SJSA1 (cell line): Measurements from ENCODE around the gene HACL1. TPM values are rescaled to one million over a fixed set of nuclear protein-coding genes. Genes with fewer than 3 reads are reported as not detected.
A peak's percentile ranks its signal among the peaks of the same experiment; 100 is the strongest.

Source experiments
- DNase-seq, 2 experiments: peaks; one replicate each; pipeline ENCODE4 v3.0.0-alpha.2; 2015 to 2020; ENCODE audit warnings: low spot score in 2 of 2, low read depth in 1 of 2
- H3K27ac ChIP-seq: fragments of 250-450 bp; sonication (Bioruptor Pico); 2 replicates; pipeline ENCODE4 v1.5.1; 2020; ENCODE audit warnings: mild to moderate bottlenecking, moderate library complexity
- H3K27me3 ChIP-seq: fragments of 250-450 bp; sonication (Bioruptor Pico); replicated peaks from 2 replicates; pipeline ENCODE4 v1.5.1; 2020; ENCODE audit warnings: mild to moderate bottlenecking, moderate library complexity
- H3K36me3 ChIP-seq: fragments of 250-450 bp; sonication (Bioruptor Pico); 2 replicates; pipeline ENCODE4 v1.5.1; 2020; ENCODE audit warnings: mild to moderate bottlenecking
- H3K4me1 ChIP-seq: fragments of 250-450 bp; sonication (Bioruptor Pico); replicated peaks from 2 replicates; pipeline ENCODE4 v1.6.1; 2021; ENCODE audit warnings: mild to moderate bottlenecking
- H3K4me3 ChIP-seq: fragments of 250-450 bp; sonication (Bioruptor Pico); 2 replicates; pipeline ENCODE4 v1.5.1; 2020; ENCODE audit warnings: mild to moderate bottlenecking
- H3K9me3 ChIP-seq: fragments of 250-450 bp; sonication (Bioruptor Pico); replicated peaks from 2 replicates; pipeline ENCODE4 v1.5.1; 2020; ENCODE audit warnings: mild to moderate bottlenecking
- total RNA-seq: library from RNA; depleted of rRNA; stranded (reverse); fragments of >200 nt; shearing (Covaris generic); gene quantifications from 2 replicates; pipeline ENCODE4 v1.2.3, GENCODE V29; 2014

The HACL1 gene
- total RNA-seq, 1 experiment from 2014 or later: 14.1 TPM

DNA sequence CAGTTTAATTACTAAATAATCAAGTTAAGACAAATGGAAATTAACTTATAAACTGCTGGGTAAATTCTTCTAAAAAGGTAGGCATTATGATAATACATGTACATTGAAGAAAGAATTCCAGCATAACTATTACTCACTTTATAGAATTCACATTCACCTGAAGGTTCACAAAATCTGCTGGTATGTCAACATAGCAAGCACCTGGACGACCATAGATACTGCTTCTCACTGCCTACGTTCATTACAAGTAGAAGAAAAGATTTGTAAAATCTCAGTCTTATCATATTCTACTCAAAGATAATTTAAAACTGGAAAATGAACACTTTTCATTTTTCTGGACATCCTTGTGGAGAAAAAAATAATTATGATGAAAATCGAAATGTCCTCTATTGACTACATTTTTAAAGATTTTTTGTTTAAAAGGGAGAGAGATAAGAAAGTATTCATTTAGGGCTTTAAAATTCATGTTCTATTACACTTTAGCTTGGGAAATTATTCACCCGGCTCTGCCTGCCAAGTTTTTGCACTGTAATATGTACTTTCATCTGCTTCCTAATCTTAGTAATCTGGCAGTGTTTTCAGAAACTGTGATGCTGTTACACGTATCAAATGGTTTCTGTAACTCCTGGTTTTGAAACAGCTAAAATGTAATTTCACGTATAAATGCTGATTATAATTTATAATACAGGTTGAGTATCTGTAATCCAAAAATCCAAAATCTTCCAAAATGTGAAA is 16.1 kb downstream of the HACL1 start:
- no peaks in the 10 kb centered on the region for H3K4me1 ChIP-seq
- DNase-seq: no peak
- H3K27ac ChIP-seq: no peak overlapping the region
- no peaks in the 10 kb centered on the region for H3K27me3 ChIP-seq
- no peak overlapping the region for H3K4me3 ChIP-seq
- no peaks in the 10 kb centered on the region for H3K9me3 ChIP-seq
- peaks cover 29% of the 10 kb centered on the region for H3K36me3 ChIP-seq

- H3K4me1 ChIP-seq: peaks cover 6% of the 10 kb centered on the region
- H3K4me3 ChIP-seq: no peak overlapping the region
- DNase-seq: no peak
- no peaks in the 10 kb centered on the region for H3K27me3 ChIP-seq
- H3K36me3 ChIP-seq: peaks cover 18% of the 10 kb centered on the region
- H3K27ac ChIP-seq: no peak overlapping the region
- H3K9me3 ChIP-seq: no peaks in the 10 kb centered on the region
Measured at GRCh38 chr3:15581471-15582394, 19.6 kb downstream of the HACL1 start.

- H3K27ac ChIP-seq: no peak overlapping the region
- DNase-seq: peak in 1 of 2 experiments; percentile 15
- H3K4me3 ChIP-seq: no peak overlapping the region
- H3K36me3 ChIP-seq: peaks cover 17% of the 10 kb centered on the region
- peaks cover 6% of the 10 kb centered on the region for H3K4me1 ChIP-seq
- no peaks in the 10 kb centered on the region for H3K9me3 ChIP-seq
- H3K27me3 ChIP-seq: no peaks in the 10 kb centered on the region
Measured at GRCh38 chr3:15579051-15579450, 22.3 kb downstream of the HACL1 start.

GRCh38 chr3:15578289-15578867 is 23.0 kb downstream of the HACL1 start:
- Histone ChIP-seq H3K27me3 (no peaks in the 10 kb centered on the region), H3K9me3 (no peaks in the 10 kb centered on the region), H3K4me3 (no peak overlapping the region), H3K27ac (no peak overlapping the region), H3K36me3 (peaks cover 17% of the 10 kb centered on the region), H3K4me1 (peaks cover 6% of the 10 kb centered on the region)
- DNase-seq: no peak

GRCh38 chr3:15576475-15576874 is 24.9 kb downstream of the HACL1 start:
- DNase-seq: no peak
- H3K27ac ChIP-seq: no peak overlapping the region
- peaks cover 12% of the 10 kb centered on the region for H3K36me3 ChIP-seq
- peaks cover 6% of the 10 kb centered on the region for H3K4me1 ChIP-seq
- no peaks in the 10 kb centered on the region for H3K27me3 ChIP-seq
- no peaks in the 10 kb centered on the region for H3K9me3 ChIP-seq
- H3K4me3 ChIP-seq: no peak overlapping the region

- DNase-seq: no peak
- Histone ChIP-seq H3K4me3 (no peak overlapping the region), H3K36me3 (peaks cover 13% of the 10 kb centered on the region), H3K4me1 (peaks cover 6% of the 10 kb centered on the region), H3K27ac (no peak overlapping the region), H3K27me3 (no peaks in the 10 kb centered on the region), H3K9me3 (no peaks in the 10 kb centered on the region)
Measured at GRCh38 chr3:15575446-15575845, 25.9 kb downstream of the HACL1 start.

- Histone ChIP-seq H3K27me3 (no peaks in the 10 kb centered on the region), H3K27ac (no peak overlapping the region), H3K36me3 (peaks cover 27% of the 10 kb centered on the region), H3K4me1 (no peaks in the 10 kb centered on the region), H3K4me3 (no peak overlapping the region), H3K9me3 (no peaks in the 10 kb centered on the region)
- no peak for DNase-seq
Measured at GRCh38 chr3:15572138-15572537, 29.2 kb downstream of the HACL1 start.

- Histone ChIP-seq H3K36me3 (peaks cover 38% of the 10 kb centered on the region), H3K27ac (no peak overlapping the region), H3K27me3 (no peaks in the 10 kb centered on the region), H3K4me1 (no peaks in the 10 kb centered on the region), H3K4me3 (no peak overlapping the region), H3K9me3 (no peaks in the 10 kb centered on the region)
- no peak for DNase-seq
Measured at GRCh38 chr3:15563190-15563589, 38.2 kb downstream of the HACL1 start.

DNA sequence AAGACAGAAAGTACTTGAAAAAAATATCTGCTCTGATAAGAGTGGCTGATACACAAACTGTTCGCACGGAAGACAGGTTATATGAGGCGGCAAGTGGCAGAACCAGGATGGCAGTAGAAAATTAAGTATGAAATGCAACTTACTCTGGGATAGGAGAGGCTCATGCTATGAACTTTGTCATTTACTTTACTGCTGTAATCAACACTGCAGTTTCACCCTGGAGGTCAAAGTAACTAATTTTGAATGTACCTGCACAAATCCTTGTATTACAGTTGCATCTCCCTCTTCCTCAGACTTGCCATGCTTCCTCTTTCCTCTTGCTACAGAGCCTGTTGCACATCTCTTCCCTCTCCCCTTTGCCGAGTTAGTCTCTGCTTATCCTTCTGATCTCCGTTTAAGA is 38.8 kb downstream of the HACL1 start:
- no peak for DNase-seq
- no peaks in the 10 kb centered on the region for H3K4me1 ChIP-seq

GRCh38 chr3:15558581-15558980 is 42.8 kb downstream of the HACL1 start:
- Histone ChIP-seq H3K9me3 (no peaks in the 10 kb centered on the region), H3K27me3 (no peaks in the 10 kb centered on the region), H3K4me1 (no peaks in the 10 kb centered on the region), H3K4me3 (no peak overlapping the region), H3K36me3 (peaks cover 11% of the 10 kb centered on the region), H3K27ac (no peak overlapping the region)
- no peak for DNase-seq

More for the DNA sequence above, 38.8 kb downstream of the HACL1 start:
- Histone ChIP-seq H3K9me3 (no peaks in the 10 kb centered on the region), H3K27ac (no peak overlapping the region), H3K4me3 (no peak overlapping the region), H3K36me3 (peaks cover 31% of the 10 kb centered on the region), H3K27me3 (no peaks in the 10 kb centered on the region)

- H3K9me3 ChIP-seq: no peaks in the 10 kb centered on the region
- DNase-seq: peak; percentile 47 to 62
- no peak overlapping the region for H3K4me3 ChIP-seq
- no peaks in the 10 kb centered on the region for H3K4me1 ChIP-seq
- H3K27me3 ChIP-seq: no peaks in the 10 kb centered on the region
- H3K27ac ChIP-seq: no peak overlapping the region
- peaks cover 5% of the 10 kb centered on the region for H3K36me3 ChIP-seq
Measured at GRCh38 chr3:15557511-15557946, 43.8 kb downstream of the HACL1 start.

DNA sequence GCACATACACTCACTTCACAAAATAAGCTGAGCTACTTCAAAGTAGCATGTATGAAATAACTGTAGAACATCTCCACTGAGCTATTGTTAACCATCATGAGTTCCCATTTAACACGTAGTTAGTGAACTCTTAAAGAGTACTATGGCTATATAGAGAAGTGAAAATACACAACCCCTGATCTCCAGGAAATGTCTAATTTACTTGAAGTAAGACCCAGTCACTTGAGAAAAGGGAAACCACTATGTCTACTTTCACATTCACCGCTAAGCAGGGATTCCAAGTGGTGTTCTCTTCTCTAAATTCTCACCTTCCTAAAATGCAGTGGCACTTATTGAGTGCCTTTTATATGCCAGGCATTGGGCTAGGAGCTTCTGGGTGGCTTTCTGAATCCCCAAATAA is 44.9 kb downstream of the HACL1 start:
- no peak for DNase-seq

GRCh38 chr3:15553749-15554148 is 47.6 kb downstream of the HACL1 start:
- no peak for DNase-seq
- Histone ChIP-seq H3K9me3 (no peaks in the 10 kb centered on the region), H3K27me3 (no peaks in the 10 kb centered on the region), H3K4me3 (no peak overlapping the region), H3K36me3 (no peaks in the 10 kb centered on the region), H3K27ac (no peak overlapping the region), H3K4me1 (no peaks in the 10 kb centered on the region)

More for the DNA sequence above, 44.9 kb downstream of the HACL1 start:
- Histone ChIP-seq H3K4me1 (no peaks in the 10 kb centered on the region), H3K4me3 (no peak overlapping the region), H3K27ac (no peak overlapping the region), H3K9me3 (no peaks in the 10 kb centered on the region), H3K27me3 (no peaks in the 10 kb centered on the region), H3K36me3 (peaks cover 3% of the 10 kb centered on the region; the same call in 1 of the 2 replicates)

DNA sequence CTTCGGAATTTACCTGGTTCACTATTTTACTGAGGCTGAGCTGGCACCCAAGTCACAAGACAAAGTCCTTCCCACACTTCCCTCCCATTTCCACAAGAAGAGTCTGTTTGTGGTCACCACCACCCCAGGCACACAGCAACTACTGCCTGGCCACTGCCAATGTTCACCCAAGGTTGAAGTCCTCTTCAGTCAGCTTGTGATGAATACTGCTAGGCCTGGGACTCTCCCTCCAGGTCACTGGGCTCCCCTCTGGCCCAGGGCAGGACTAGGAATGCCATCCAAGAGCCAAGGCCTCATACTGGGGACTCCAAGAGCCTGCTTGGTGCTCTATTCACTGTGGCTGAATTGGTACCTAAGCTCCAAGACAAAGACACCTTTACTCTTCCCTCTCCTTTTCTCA is 49.5 kb downstream of the HACL1 start:
- DNase-seq: no peak
- no peaks in the 10 kb centered on the region for H3K27me3 ChIP-seq
- H3K4me3 ChIP-seq: no peak overlapping the region
- no peaks in the 10 kb centered on the region for H3K9me3 ChIP-seq
- no peaks in the 10 kb centered on the region for H3K36me3 ChIP-seq
- no peaks in the 10 kb centered on the region for H3K4me1 ChIP-seq
- no peak overlapping the region for H3K27ac ChIP-seq
